B cell (primary cell): Measurements from ENCODE around the gene CAMTA1.

Experiments used
- EZH2 ChIP-seq: IDR thresholded peaks from 2 replicates; pipeline ENCODE4 v1.6.1; 2012; ENCODE audit warnings: borderline replicate concordance, low read depth, mild to moderate bottlenecking, moderate library complexity, low read length; ENCODE audit not compliant: insufficient read depth, poor library complexity, severe bottlenecking
- TF ChIP-seq, protein P1 (sequence below): fragments of 200-600 bp; IDR thresholded peaks from one replicate; pipeline ENCODE4 v1.8.0; 2022; ENCODE audit warnings: antibody characterized with exemption, mild to moderate bottlenecking

DNA sequence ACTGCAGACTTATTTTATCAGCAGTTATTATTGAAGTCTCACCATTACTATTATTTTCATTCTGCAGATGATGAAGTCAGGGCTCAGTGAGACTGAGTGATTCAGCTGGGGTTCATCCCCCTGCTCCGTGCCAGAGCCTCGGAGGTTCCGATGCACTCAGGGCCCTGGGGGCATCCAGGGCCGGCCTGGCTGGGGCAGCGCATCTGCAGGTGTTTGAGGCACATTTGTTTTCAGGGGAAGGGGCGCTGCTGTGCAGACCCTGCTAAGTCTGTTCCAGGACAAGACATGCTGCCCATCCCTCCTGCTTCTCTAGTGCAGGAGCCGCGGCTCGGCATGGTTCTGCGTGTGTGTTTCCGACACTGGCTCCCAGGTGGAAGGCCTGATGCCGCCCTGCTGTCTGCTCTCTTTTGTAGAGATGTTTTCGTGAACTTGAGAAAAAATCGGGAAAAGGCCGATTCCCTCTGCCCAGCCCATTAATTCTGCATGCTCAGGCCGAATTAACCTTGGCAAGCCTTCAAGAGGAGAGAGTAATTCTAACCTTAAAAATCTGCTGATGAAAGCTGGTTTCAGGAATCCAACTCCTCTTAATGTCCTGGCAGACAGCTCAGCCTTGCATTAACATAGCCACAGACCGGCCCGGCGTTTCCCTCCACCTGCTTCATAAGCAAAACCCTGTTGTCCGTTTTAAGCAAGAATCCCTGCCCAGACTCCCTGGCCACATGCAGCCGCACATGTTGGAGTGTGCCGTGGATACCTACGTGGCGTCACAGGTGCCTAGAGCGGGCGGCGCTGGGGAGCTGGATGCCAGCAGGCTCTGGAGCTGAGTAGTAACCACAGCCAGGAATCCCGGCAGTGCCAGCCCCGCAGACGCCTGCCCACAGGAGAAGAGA is 669.9 kb downstream of the CAMTA1 start:
- TF ChIP-seq, protein P1, sequence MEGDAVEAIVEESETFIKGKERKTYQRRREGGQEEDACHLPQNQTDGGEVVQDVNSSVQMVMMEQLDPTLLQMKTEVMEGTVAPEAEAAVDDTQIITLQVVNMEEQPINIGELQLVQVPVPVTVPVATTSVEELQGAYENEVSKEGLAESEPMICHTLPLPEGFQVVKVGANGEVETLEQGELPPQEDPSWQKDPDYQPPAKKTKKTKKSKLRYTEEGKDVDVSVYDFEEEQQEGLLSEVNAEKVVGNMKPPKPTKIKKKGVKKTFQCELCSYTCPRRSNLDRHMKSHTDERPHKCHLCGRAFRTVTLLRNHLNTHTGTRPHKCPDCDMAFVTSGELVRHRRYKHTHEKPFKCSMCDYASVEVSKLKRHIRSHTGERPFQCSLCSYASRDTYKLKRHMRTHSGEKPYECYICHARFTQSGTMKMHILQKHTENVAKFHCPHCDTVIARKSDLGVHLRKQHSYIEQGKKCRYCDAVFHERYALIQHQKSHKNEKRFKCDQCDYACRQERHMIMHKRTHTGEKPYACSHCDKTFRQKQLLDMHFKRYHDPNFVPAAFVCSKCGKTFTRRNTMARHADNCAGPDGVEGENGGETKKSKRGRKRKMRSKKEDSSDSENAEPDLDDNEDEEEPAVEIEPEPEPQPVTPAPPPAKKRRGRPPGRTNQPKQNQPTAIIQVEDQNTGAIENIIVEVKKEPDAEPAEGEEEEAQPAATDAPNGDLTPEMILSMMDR = no peak
- TF ChIP-seq EZH2 = no peak
